DND-41 (cell line): Measurements from ENCODE around the gene PMEPA1.

Experiments
- ATAC-seq: fragments of 200-7000 bp; cut with Tn5 transposase; 3 replicates; pipeline ENCODE4 v1.9.1; 2021; ENCODE audit warnings: low read depth; ENCODE audit not compliant: insufficient read depth
- DNase-seq: peaks from one replicate; pipeline ENCODE4 v3.0.0-alpha.2; 2020
- H2AFZ ChIP-seq: 2 replicates; pipeline ENCODE4 v1.6.0; 2012; ENCODE audit warnings: low read depth, low read length
- H3K27ac ChIP-seq: 2 replicates; pipeline ENCODE4 v1.5.1; 2012; ENCODE audit warnings: low read length, inconsistent platforms
- H3K27me3 ChIP-seq: fragments of 200-600 bp; sonication (generic); 2 replicates; pipeline ENCODE4 v1.6.0; 2012; ENCODE audit warnings: low read length, mild to moderate bottlenecking, inconsistent platforms; ENCODE audit not compliant: insufficient read depth, poor library complexity
- H3K36me3 ChIP-seq: 2 replicates; pipeline ENCODE4 v1.5.1; 2012; ENCODE audit warnings: low read length, inconsistent platforms; ENCODE audit not compliant: insufficient read depth
- H3K4me1 ChIP-seq: 2 replicates; pipeline ENCODE4 v1.5.1; 2012; ENCODE audit warnings: mild to moderate bottlenecking, low read length; ENCODE audit not compliant: insufficient read depth
- H3K4me2 ChIP-seq: 2 replicates; pipeline ENCODE4 v1.6.0; 2012; ENCODE audit warnings: mild to moderate bottlenecking, moderate library complexity, low read length, inconsistent platforms; ENCODE audit not compliant: insufficient read depth
- H3K4me3 ChIP-seq, 2 experiments: fragments of 200-600 bp in 1 of 2; shearing (Covaris generic) in 1 of 2; 2 replicates each; pipeline ENCODE4 v1.5.1; 2012 to 2016; ENCODE audit warnings: inconsistent platforms in 2 of 2, low read length in 2 of 2, mild to moderate bottlenecking in 2 of 2, low read depth in 1 of 2, moderate library complexity in 1 of 2
- H3K79me2 ChIP-seq: 2 replicates; pipeline ENCODE4 v1.6.0; 2012; ENCODE audit warnings: low read length, inconsistent platforms; ENCODE audit not compliant: insufficient read depth
- H3K9ac ChIP-seq: 2 replicates; pipeline ENCODE4 v1.6.0; 2012; ENCODE audit warnings: low read depth, mild to moderate bottlenecking, inconsistent platforms, low read length, moderate library complexity
- H3K9me3 ChIP-seq: 2 replicates; pipeline ENCODE4 v1.5.1; 2012; ENCODE audit warnings: low read length, moderate library complexity, mild to moderate bottlenecking, inconsistent platforms; ENCODE audit not compliant: insufficient read depth, severe bottlenecking
- H4K20me1 ChIP-seq: 2 replicates; pipeline ENCODE4 v1.6.0; 2012; ENCODE audit warnings: low read length; ENCODE audit not compliant: insufficient read depth
- CTCF ChIP-seq: IDR thresholded peaks from 2 replicates; pipeline ENCODE4 v1.5.1; 2012; ENCODE audit warnings: borderline replicate concordance, low read length, moderate library complexity, mild to moderate bottlenecking; ENCODE audit not compliant: poor library complexity, severe bottlenecking; ENCODE audit errors: extremely low read depth
- EZH2 ChIP-seq: IDR thresholded peaks from 3 replicates; pipeline ENCODE4 v1.6.1; 2012; ENCODE audit warnings: borderline replicate concordance, low read depth, mild to moderate bottlenecking, moderate library complexity, low read length, inconsistent platforms; ENCODE audit not compliant: severe bottlenecking

The PMEPA1 gene

GRCh38 chr20:57743450-57744095 lies 33.8 kb upstream of the PMEPA1 start:
- Histone ChIP-seq H3K27ac (no peak overlapping the region), H3K27me3 (peaks cover 11% of the 10 kb centered on the region), H3K9me3 (no peaks in the 10 kb centered on the region), H3K4me2 (no peak overlapping the region), H3K36me3 (no peaks in the 10 kb centered on the region), H4K20me1 (no peaks in the 10 kb centered on the region), H3K4me3 (no peak overlapping the region), H2AFZ (no peak overlapping the region), H3K9ac (no peak overlapping the region), H3K4me1 (no peaks in the 10 kb centered on the region), H3K79me2 (no peaks in the 10 kb centered on the region)
- DNase-seq (no peak), ATAC-seq (no peak)
- no peak for TF ChIP-seq EZH2
- no peak for TF ChIP-seq CTCF

GRCh38 chr20:57742507-57743181 lies 32.8 kb upstream of the PMEPA1 start:
- H3K4me1 ChIP-seq = no peaks in the 10 kb centered on the region
- H3K27ac ChIP-seq = no peak overlapping the region
- H3K27me3 ChIP-seq = peaks cover 11% of the 10 kb centered on the region
- ATAC-seq (no peak), DNase-seq (no peak)
- H4K20me1 ChIP-seq = no peaks in the 10 kb centered on the region
- H3K9ac ChIP-seq = no peak overlapping the region
- no peak overlapping the region for H3K4me2 ChIP-seq
- H3K79me2 ChIP-seq = no peaks in the 10 kb centered on the region
- no peaks in the 10 kb centered on the region for H3K36me3 ChIP-seq
- H3K9me3 ChIP-seq = no peaks in the 10 kb centered on the region
- TF ChIP-seq CTCF = no peak
- TF ChIP-seq EZH2 = no peak
- no peak overlapping the region for H3K4me3 ChIP-seq
- H2AFZ ChIP-seq = no peak overlapping the region

GRCh38 chr20:57738484-57738883 lies 28.7 kb upstream of the PMEPA1 start:
- H3K4me3 ChIP-seq = no peak overlapping the region
- no peak for DNase-seq
- peaks cover 4% of the 10 kb centered on the region; the same call in 1 of the 2 replicates for H4K20me1 ChIP-seq
- no peak overlapping the region for H3K27ac ChIP-seq
- no peak overlapping the region for H3K9ac ChIP-seq
- H2AFZ ChIP-seq = no peak overlapping the region
- H3K36me3 ChIP-seq = no peaks in the 10 kb centered on the region
- H3K4me1 ChIP-seq = no peaks in the 10 kb centered on the region
- no peaks in the 10 kb centered on the region for H3K79me2 ChIP-seq
- no peak overlapping the region for H3K4me2 ChIP-seq
- TF ChIP-seq CTCF (no peak), EZH2 (no peak)
- no peaks in the 10 kb centered on the region for H3K9me3 ChIP-seq
- no peak for ATAC-seq
- peaks cover 11% of the 10 kb centered on the region for H3K27me3 ChIP-seq
